CD14-positive monocyte (primary cell): ENCODE results near the gene CDH5. TPM values are rescaled to one million over a fixed set of nuclear protein-coding genes. Genes with fewer than 3 reads are reported as not detected.

ENCODE experiments used
- DNase-seq, 3 donors: peaks; one replicate each; pipeline ENCODE4 v3.0.0-alpha.2; 2011 to 2022
- H2AFZ ChIP-seq: 2 replicates; pipeline ENCODE4 v1.6.0; 2012; ENCODE audit warnings: mild to moderate bottlenecking, low read depth, low read length, inconsistent platforms; ENCODE audit not compliant: insufficient read depth, poor library complexity, severe bottlenecking
- H3K27ac ChIP-seq, 2 donors: 1 replicate in 1 of 2; 2 replicates in 1 of 2; pipeline ENCODE4 v1.5.1; 2012 to 2013; ENCODE audit warnings: low read length in 2 of 2, control low read depth in 1 of 2, inconsistent platforms in 1 of 2, low read depth in 1 of 2, mild to moderate bottlenecking in 1 of 2
- H3K27me3 ChIP-seq, 2 donors: one replicate each; pipeline versions ENCODE4 v1.6.0 to v1.6.1; 2011 to 2013; ENCODE audit warnings: low read length in 2 of 2; ENCODE audit not compliant: control insufficient read depth in 2 of 2, insufficient read depth in 2 of 2
- H3K36me3 ChIP-seq, 2 donors: replicated peaks in 1 of 2; 1 replicate in 1 of 2; 2 replicates in 1 of 2; pipeline versions ENCODE4 v1.5.1 to v1.6.1; 2012 to 2013; ENCODE audit warnings: low read length in 2 of 2, control low read depth in 1 of 2, inconsistent platforms in 1 of 2, mild to moderate bottlenecking in 1 of 2; ENCODE audit not compliant: insufficient read depth in 2 of 2, control insufficient read depth in 1 of 2
- H3K4me1 ChIP-seq, 2 donors: 1 replicate in 1 of 2; 2 replicates in 1 of 2; pipeline versions ENCODE4 v1.5.1 to v1.6.1; 2012 to 2013; ENCODE audit warnings: low read length in 2 of 2, control low read depth in 1 of 2, inconsistent platforms in 1 of 2, mild to moderate bottlenecking in 1 of 2, moderate library complexity in 1 of 2; ENCODE audit not compliant: insufficient read depth in 2 of 2, control insufficient read depth in 1 of 2
- H3K4me2 ChIP-seq: replicated peaks from 2 replicates; pipeline ENCODE3; 2012; ENCODE audit warnings: low read length, moderate library complexity, mild to moderate bottlenecking; ENCODE audit not compliant: poor library complexity, severe bottlenecking; ENCODE audit errors: extremely low read depth
- H3K4me3 ChIP-seq, 3 experiments: fragments of 200-600 bp in 1 of 3; sonication (generic) in 1 of 3; replicated peaks in 1 of 3; 1 replicate in 2 of 3; 2 replicates in 1 of 3; pipeline ENCODE4 v1.5.1; 2011 to 2013; ENCODE audit warnings: low read length in 3 of 3, mild to moderate bottlenecking in 3 of 3, control low read depth in 2 of 3, low read depth in 2 of 3, inconsistent platforms in 1 of 3, moderate library complexity in 1 of 3
- H3K79me2 ChIP-seq: 2 replicates; pipeline ENCODE4 v1.6.0; 2012; ENCODE audit warnings: mild to moderate bottlenecking, control low read depth, inconsistent platforms, low read length, moderate library complexity; ENCODE audit not compliant: insufficient read depth
- H3K9ac ChIP-seq: 2 replicates; pipeline ENCODE4 v1.6.0; 2017; ENCODE audit warnings: low read length, mild to moderate bottlenecking; ENCODE audit not compliant: insufficient read depth, poor library complexity, severe bottlenecking
- H3K9me3 ChIP-seq, 2 donors: replicated peaks in 1 of 2; 1 replicate in 1 of 2; 2 replicates in 1 of 2; pipeline versions ENCODE4 v1.5.1 to v1.6.1; 2012 to 2013; ENCODE audit warnings: low read length in 2 of 2, control low read depth in 1 of 2; ENCODE audit not compliant: control insufficient read depth in 1 of 2, insufficient read depth in 1 of 2
- H4K20me1 ChIP-seq: 2 replicates; pipeline ENCODE4 v1.6.0; 2012; ENCODE audit warnings: mild to moderate bottlenecking, low read length, control low read depth, moderate library complexity; ENCODE audit not compliant: insufficient read depth
- H3K27ac Mint-ChIP-seq, 7 donors: one replicate each; pipeline ENCODE4 v1.8.0; 2020; ENCODE audit warnings: mild to moderate bottlenecking in 7 of 7, mixed read lengths in 7 of 7, moderate library complexity in 6 of 7, inconsistent platforms in 2 of 7
- H3K27me3 Mint-ChIP-seq, 3 donors: one replicate each; pipeline ENCODE4 v1.8.0; 2021 to 2022; ENCODE audit warnings: low read depth in 3 of 3, mild to moderate bottlenecking in 3 of 3, mixed read lengths in 3 of 3, moderate library complexity in 3 of 3, inconsistent platforms in 1 of 3
- H3K36me3 Mint-ChIP-seq, 2 donors: one replicate each; pipeline ENCODE4 v1.8.0; 2020; ENCODE audit warnings: mixed read lengths in 2 of 2, inconsistent platforms in 1 of 2, mild to moderate bottlenecking in 1 of 2
- H3K4me1 Mint-ChIP-seq: one replicate; pipeline ENCODE4 v1.8.0; 2020; ENCODE audit warnings: mild to moderate bottlenecking, mixed read lengths
- H3K4me3 Mint-ChIP-seq, 2 donors: one replicate each; pipeline ENCODE4 v1.8.0; 2020; ENCODE audit warnings: mild to moderate bottlenecking in 2 of 2, mixed read lengths in 2 of 2, moderate library complexity in 1 of 2
- H3K9me3 Mint-ChIP-seq, 7 donors: one replicate each; pipeline ENCODE4 v1.8.0; 2020 to 2022; ENCODE audit warnings: mixed read lengths in 7 of 7, mild to moderate bottlenecking in 6 of 7, moderate library complexity in 6 of 7, inconsistent platforms in 2 of 7
- CTCF ChIP-seq: fragments of 200-600 bp; IDR thresholded peaks from one replicate; pipeline ENCODE4 v1.8.0; 2022; ENCODE audit warnings: antibody characterized with exemption, mild to moderate bottlenecking
- WGBS: methylation state at CpG from one replicate; pipeline ENCODE4 v1.1.5; 2013; ENCODE audit warnings: missing lambda C conversion rate; ENCODE audit not compliant: insufficient coverage; 5-methylcytosine and 5-hydroxymethylcytosine counted together
- intact Hi-C, 2 donors: fragments of 100-400 bp; cut with micrococcal nuclease; formaldehyde crosslinking; loops; one replicate each; pipeline versions ENCODE4 v1.15.0 to v1.15.1; 2023
- polyA plus RNA-seq, 3 donors: library from polyadenylated mRNA; depleted of rRNA in 1 of 3; unstranded in 2 of 3; stranded (reverse) in 1 of 3; fragments of 300-500 nt in 2 of 3; fragments of >200 nt in 1 of 3; fragmentation: Illumina TruSeq in 2 of 3; gene quantifications; 1 replicate in 2 of 3; 2 replicates in 1 of 3; pipeline ENCODE4 v1.2.3, GENCODE V29; 2012 to 2021

Gene CDH5
- polyA plus RNA-seq, 3 donors, result 0.12 to 0.22 TPM; not detected in 1

- H3K27me3 Mint-ChIP-seq, result peaks cover 0 to 8% (median 4%) of the 10 kb centered on the region in 3 donors
- H3K4me1 Mint-ChIP-seq, result peaks cover 16% of the 10 kb centered on the region
- TF ChIP-seq CTCF, result no peak
- H3K36me3 Mint-ChIP-seq, result no peaks in the 10 kb centered on the region
- H3K27me3 ChIP-seq, result no peaks in the 10 kb centered on the region
- no peaks in the 10 kb centered on the region for H3K9me3 ChIP-seq
- H3K9ac ChIP-seq, result no peak overlapping the region
- H3K4me3 ChIP-seq, result no peak overlapping the region
- H3K27ac ChIP-seq, result no peak overlapping the region
- no peak for DNase-seq
- no peak overlapping the region for H3K4me2 ChIP-seq
- no peak overlapping the region for H2AFZ ChIP-seq
- peaks cover 7 to 10% of the 10 kb centered on the region in 2 donors for H3K4me1 ChIP-seq
- no peak overlapping the region for H3K27ac Mint-ChIP-seq
- no peaks in the 10 kb centered on the region for H4K20me1 ChIP-seq
- no peaks in the 10 kb centered on the region for H3K79me2 ChIP-seq
- peaks cover 0 to 6% (median 1%) of the 10 kb centered on the region in 7 donors for H3K9me3 Mint-ChIP-seq
- no peaks in the 10 kb centered on the region for H3K36me3 ChIP-seq
- WGBS, result 100% methylated on average over 1 of the region's 5 CpGs
- H3K4me3 Mint-ChIP-seq, result no peak overlapping the region
- intact Hi-C loops, result no loop called here
Observed at GRCh38 chr16:66381585-66382170, 15.2 kb downstream of the CDH5 start.

- TF ChIP-seq CTCF, result no peak
- H3K4me1 ChIP-seq, result peaks cover under 1 to 3% of the 10 kb centered on the region in 2 donors
- H3K27me3 ChIP-seq, result no peaks in the 10 kb centered on the region
- no peaks in the 10 kb centered on the region for H3K9me3 ChIP-seq
- Mint-ChIP-seq H3K27ac (no peak overlapping the region), H3K36me3 (no peaks in the 10 kb centered on the region), H3K27me3 (peaks cover 0 to 12% (median 4%) of the 10 kb centered on the region in 3 donors), H3K9me3 (peaks cover 0 to 6% (median 1%) of the 10 kb centered on the region in 7 donors), H3K4me1 (peaks cover 9% of the 10 kb centered on the region), H3K4me3 (no peak overlapping the region)
- no peak for DNase-seq
- 93% methylated on average over 11 of the region's 13 CpGs for WGBS
- H3K4me3 ChIP-seq, result no peak overlapping the region
- H3K27ac ChIP-seq, result no peak overlapping the region
- no peak overlapping the region for H2AFZ ChIP-seq
- no peaks in the 10 kb centered on the region for H3K36me3 ChIP-seq
- no peaks in the 10 kb centered on the region for H3K79me2 ChIP-seq
- no peak overlapping the region for H3K9ac ChIP-seq
- intact Hi-C loops, result no loop called here
- no peaks in the 10 kb centered on the region for H4K20me1 ChIP-seq
- H3K4me2 ChIP-seq, result no peak overlapping the region
Observed at GRCh38 chr16:66382171-66382965, 15.9 kb downstream of the CDH5 start.
